H9 (cell line): ENCODE data around the gene NOLC1. TPM values are rescaled to one million over a fixed set of nuclear protein-coding genes. Genes with fewer than 3 reads are reported as not detected.

Experiments used
- DNase-seq: peaks from one replicate; pipeline ENCODE4 v3.0.0-alpha.2; 2017
- H2AFZ ChIP-seq: one replicate; pipeline ENCODE4 v1.6.1; 2013; ENCODE audit warnings: mild to moderate bottlenecking, low read length, control low read depth, moderate library complexity
- H2AK5ac ChIP-seq: 2 replicates; pipeline ENCODE4 v1.6.1; 2013; ENCODE audit warnings: low read length, control low read depth, mixed read lengths; ENCODE audit not compliant: insufficient read length
- H2BK120ac ChIP-seq: one replicate; pipeline ENCODE4 v1.6.1; 2013; ENCODE audit warnings: low read depth, mild to moderate bottlenecking, low read length, control low read depth, inconsistent platforms; ENCODE audit not compliant: poor library complexity, severe bottlenecking
- H2BK12ac ChIP-seq: 2 replicates; pipeline ENCODE4 v1.6.1; 2013; ENCODE audit warnings: low read length, control low read depth, mixed read lengths, low read depth; ENCODE audit not compliant: insufficient read length
- H2BK15ac ChIP-seq: 2 replicates; pipeline ENCODE4 v1.6.1; 2013; ENCODE audit warnings: low read depth, low read length, control low read depth
- H2BK20ac ChIP-seq: one replicate; pipeline ENCODE4 v1.6.1; 2013; ENCODE audit warnings: low read depth, mild to moderate bottlenecking, low read length, control low read depth, inconsistent platforms; ENCODE audit not compliant: poor library complexity, severe bottlenecking
- H2BK5ac ChIP-seq: 2 replicates; pipeline ENCODE4 v1.6.1; 2013; ENCODE audit warnings: low read length, control low read depth, mixed read lengths; ENCODE audit not compliant: insufficient read length
- H3K14ac ChIP-seq: 2 replicates; pipeline ENCODE4 v1.6.1; 2013; ENCODE audit warnings: low read length, control low read depth; ENCODE audit not compliant: insufficient read depth
- H3K18ac ChIP-seq: 2 replicates; pipeline ENCODE4 v1.6.1; 2013; ENCODE audit warnings: low read depth, mild to moderate bottlenecking, mixed read lengths, low read length, control low read depth; ENCODE audit not compliant: insufficient read length
- H3K23ac ChIP-seq: 2 replicates; pipeline ENCODE4 v1.6.1; 2013; ENCODE audit warnings: low read length, control low read depth, mixed read lengths, low read depth; ENCODE audit not compliant: insufficient read length
- H3K23me2 ChIP-seq: 2 replicates; pipeline ENCODE4 v1.6.1; 2013; ENCODE audit warnings: low read depth, mild to moderate bottlenecking, mixed read lengths, low read length, control low read depth; ENCODE audit not compliant: insufficient read length, poor library complexity, severe bottlenecking
- H3K27ac ChIP-seq: 2 replicates; pipeline ENCODE4 v1.5.1; 2013; ENCODE audit warnings: low read length, control low read depth, mixed read lengths, low read depth; ENCODE audit not compliant: insufficient read length
- H3K27me3 ChIP-seq: 2 replicates; pipeline ENCODE4 v1.6.1; 2013; ENCODE audit warnings: low read length, control low read depth, inconsistent platforms; ENCODE audit not compliant: insufficient read depth
- H3K4ac ChIP-seq: 2 replicates; pipeline ENCODE4 v1.6.1; 2013; ENCODE audit warnings: low read depth, mild to moderate bottlenecking, control low read depth, inconsistent platforms, low read length, moderate library complexity
- H3K4me1 ChIP-seq: 2 replicates; pipeline ENCODE4 v1.6.1; 2013; ENCODE audit warnings: low read length, control low read depth, inconsistent platforms; ENCODE audit not compliant: insufficient read depth
- H3K4me2 ChIP-seq: 2 replicates; pipeline ENCODE4 v1.6.1; 2013; ENCODE audit warnings: low read length, control low read depth, mixed read lengths; ENCODE audit not compliant: insufficient read length, insufficient read depth
- H3K56ac ChIP-seq: 2 replicates; pipeline ENCODE4 v1.6.1; 2013; ENCODE audit warnings: low read depth, mild to moderate bottlenecking, mixed read lengths, low read length, control low read depth; ENCODE audit not compliant: insufficient read length
- H3K79me1 ChIP-seq: 2 replicates; pipeline ENCODE4 v1.6.1; 2013; ENCODE audit warnings: low read depth, mild to moderate bottlenecking, moderate library complexity, low read length, control low read depth, inconsistent platforms; ENCODE audit not compliant: insufficient read depth, poor library complexity, severe bottlenecking
- H3K79me2 ChIP-seq: 2 replicates; pipeline ENCODE4 v1.6.1; 2013; ENCODE audit warnings: low read length, control low read depth, inconsistent platforms; ENCODE audit not compliant: insufficient read depth
- H3K9ac ChIP-seq: 2 replicates; pipeline ENCODE4 v1.6.1; 2013; ENCODE audit warnings: low read length, control low read depth, mixed read lengths; ENCODE audit not compliant: insufficient read length; ENCODE audit errors: extremely low read depth
- H3K9me3 ChIP-seq: one replicate; pipeline ENCODE4 v1.6.1; 2013; ENCODE audit warnings: low read depth, low read length, inconsistent platforms; ENCODE audit not compliant: control insufficient read depth
- H3T11ph ChIP-seq: one replicate; pipeline ENCODE4 v1.6.1; 2013; ENCODE audit warnings: mild to moderate bottlenecking, low read length, control low read depth, inconsistent platforms
- H4K20me1 ChIP-seq: one replicate; pipeline ENCODE4 v1.6.1; 2013; ENCODE audit not compliant: control insufficient read depth, insufficient read length, insufficient read depth
- H4K5ac ChIP-seq: 2 replicates; pipeline ENCODE4 v1.6.1; 2013; ENCODE audit warnings: low read depth, mild to moderate bottlenecking, mixed read lengths, low read length, control low read depth; ENCODE audit not compliant: insufficient read length
- H4K8ac ChIP-seq: replicated peaks from 2 replicates; pipeline ENCODE4 v1.6.1; 2013; ENCODE audit warnings: low read length, control low read depth, mixed read lengths, low read depth; ENCODE audit not compliant: insufficient read length
- H4K91ac ChIP-seq: 2 replicates; pipeline ENCODE4 v1.6.1; 2013; ENCODE audit warnings: low read depth, mild to moderate bottlenecking, moderate library complexity, mixed read lengths, low read length, control low read depth; ENCODE audit not compliant: insufficient read length
- H3K27ac Mint-ChIP-seq, 3 experiments: 2 replicates in 2 of 3; 3 replicates in 1 of 3; pipeline ENCODE4 v1.8.0; 2020 to 2021; ENCODE audit warnings: mixed read lengths in 3 of 3, mild to moderate bottlenecking in 1 of 3, moderate library complexity in 1 of 3
- H3K27me3 Mint-ChIP-seq: 2 replicates; pipeline ENCODE4 v1.8.0; 2021; ENCODE audit warnings: low read depth, mild to moderate bottlenecking, moderate library complexity, mixed read lengths
- H3K36me3 Mint-ChIP-seq, 3 experiments: 2 replicates in 2 of 3; 3 replicates in 1 of 3; pipeline ENCODE4 v1.8.0; 2020 to 2021; ENCODE audit warnings: low read depth in 3 of 3, mixed read lengths in 3 of 3; ENCODE audit not compliant: insufficient read depth in 1 of 3
- H3K4me1 Mint-ChIP-seq, 2 experiments: 2 replicates each; pipeline ENCODE4 v1.8.0; 2020; ENCODE audit warnings: mixed read lengths in 2 of 2
- H3K4me3 Mint-ChIP-seq, 2 experiments: 2 replicates in 1 of 2; 3 replicates in 1 of 2; pipeline ENCODE4 v1.8.0; 2020 to 2021; ENCODE audit warnings: mild to moderate bottlenecking in 2 of 2, mixed read lengths in 2 of 2, moderate library complexity in 1 of 2
- H3K9me3 Mint-ChIP-seq, 2 experiments: 2 replicates in 1 of 2; 3 replicates in 1 of 2; pipeline ENCODE4 v1.8.0; 2020; ENCODE audit warnings: mild to moderate bottlenecking in 2 of 2, mixed read lengths in 2 of 2, moderate library complexity in 1 of 2
- CTCF ChIP-seq: fragments of 200-600 bp; sonication (generic); conservative IDR thresholded peaks from 3 replicates; pipeline ENCODE4 v1.8.0; 2021; ENCODE audit warnings: antibody characterized with exemption, mild to moderate bottlenecking
- WGBS: extraction: QIAGEN DNeasy Blood & Tissue Kit; methylation state at CpG from one replicate; pipeline ENCODE4 v1.1.7; 2013; ENCODE audit warnings: missing lambda C conversion rate, low lambda C conversion rate, mixed read lengths; ENCODE audit not compliant: insufficient read length; ENCODE audit errors: extremely low coverage; 5-methylcytosine and 5-hydroxymethylcytosine counted together
- total RNA-seq: library from RNA; stranded (reverse); gene quantifications from 2 replicates; pipeline ENCODE4 v1.2.1, GENCODE V29; 2021

NOLC1 gene
- total RNA-seq, 1 experiment from 2014 or later = 171 TPM

- H3K9me3 ChIP-seq = no peaks in the 10 kb centered on the region
- H2AK5ac ChIP-seq = no peak overlapping the region
- H4K20me1 ChIP-seq = no peaks in the 10 kb centered on the region
- WGBS = no CpG with 5 or more reads among the region's 2 CpGs
- H3K4me1 ChIP-seq = no peaks in the 10 kb centered on the region; the same call in 1 of the 2 replicates
- H3K79me2 ChIP-seq = peaks cover 48% of the 10 kb centered on the region
- H3K27ac ChIP-seq = no peak overlapping the region
- Mint-ChIP-seq H3K4me3 (peak overlapping the region; percentile 97 to 98), H3K9me3 (no peaks in the 10 kb centered on the region; a peak in 1 of 5 replicates), H3K27me3 (peaks cover 2% of the 10 kb centered on the region; the same call in 1 of the 2 replicates), H3K27ac (peak overlapping the region; percentile 90 to 96 (median 95); a peak in 4 of 7 replicates), H3K36me3 (peaks cover 33 to 47% (median 38%) of the 10 kb centered on the region in 3 experiments), H3K4me1 (peaks cover 23 to 27% of the 10 kb centered on the region in 2 experiments)
- H4K5ac ChIP-seq = no peak overlapping the region
- no peak overlapping the region for H2BK12ac ChIP-seq
- H3K4ac ChIP-seq = no peak overlapping the region
- no peak overlapping the region for H2BK5ac ChIP-seq
- H2BK120ac ChIP-seq = no peak overlapping the region
- no peak for DNase-seq
- H3K79me1 ChIP-seq = peaks cover 18% of the 10 kb centered on the region
- no peak overlapping the region for H3T11ph ChIP-seq
- peak overlapping the region; percentile 100 for H3K4me2 ChIP-seq
- TF ChIP-seq CTCF = no peak
- no peak overlapping the region for H2BK20ac ChIP-seq
- no peak overlapping the region for H4K8ac ChIP-seq
- peaks cover 11% of the 10 kb centered on the region for H3K23me2 ChIP-seq
- no peak overlapping the region for H2BK15ac ChIP-seq
- H4K91ac ChIP-seq = no peak overlapping the region
- no peak overlapping the region for H2AFZ ChIP-seq
- H3K18ac ChIP-seq = no peak overlapping the region
- H3K9ac ChIP-seq = peak overlapping the region; percentile 91
- no peak overlapping the region for H3K56ac ChIP-seq
- H3K14ac ChIP-seq = no peak overlapping the region
- no peak overlapping the region for H3K23ac ChIP-seq
- no peaks in the 10 kb centered on the region for H3K27me3 ChIP-seq
These were observed 17.8 kb upstream of the NOLC1 start for GRCh38 chr10:102134416-102134815.
